ENCODE data around the gene CD274. TPM values are rescaled to one million over a fixed set of nuclear protein-coding genes. Genes with fewer than 3 reads are reported as not detected.
"Not testable (repeated sequence)": the region's sequence is repeated elsewhere in the genome, so short reads cannot be mapped to it uniquely, and the experiment has no call there.

CD274 gene
- total RNA-seq, 1 experiment from 2014 or later = not detected

DNA sequence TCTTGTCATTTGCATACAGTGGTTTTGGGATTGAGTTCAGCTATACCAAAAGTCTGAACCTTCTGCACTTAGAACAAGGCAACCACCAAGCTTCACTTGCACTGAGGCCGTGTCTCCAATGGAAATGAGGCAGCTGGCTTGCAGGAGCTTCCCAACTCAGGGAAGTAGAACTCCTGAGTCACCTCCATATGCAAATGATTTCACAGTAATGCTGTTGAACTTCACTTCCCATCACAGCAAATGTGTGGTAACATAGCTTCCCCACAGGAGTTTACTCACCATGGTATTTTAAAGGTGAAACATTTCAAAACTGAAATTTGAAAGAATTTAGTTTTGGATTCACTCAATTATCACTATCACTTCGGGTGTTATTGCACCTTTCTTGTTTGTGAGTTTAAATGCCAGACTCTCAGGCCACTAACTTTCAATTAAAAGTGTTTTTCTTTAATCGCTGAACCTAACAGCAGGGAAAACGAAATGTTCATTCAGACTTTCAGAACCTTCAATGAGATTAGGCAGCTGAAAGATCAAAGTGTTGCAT, 9.0 kb downstream of the CD274 start:
- no peak for DNase-seq (ENCODE audit: low spot score)
- in situ Hi-C loops (cut with HindIII; ENCODE audit: low sequenced_read_pairs) = no loop called here

DNA sequence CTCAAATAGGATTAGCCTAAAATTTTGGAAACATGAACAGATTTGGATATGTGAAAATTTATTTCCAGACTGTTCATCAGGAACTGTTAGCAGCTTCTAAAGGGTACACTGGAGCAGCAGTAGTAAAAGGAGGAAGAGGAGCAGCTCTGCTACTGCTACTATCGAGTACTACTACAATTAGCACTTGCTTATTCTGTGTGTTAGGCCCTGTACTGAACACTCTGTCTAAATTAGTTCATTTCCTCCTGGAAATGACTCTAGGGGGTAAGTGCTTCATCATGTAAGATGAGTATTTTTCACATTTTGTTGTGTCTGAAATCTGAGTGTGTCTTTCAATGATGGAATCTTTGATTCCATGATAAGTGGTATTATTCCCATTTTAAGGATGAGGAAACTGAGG, 9.8 kb downstream of the CD274 start:
- in situ Hi-C loops (cut with HindIII; ENCODE audit: low sequenced_read_pairs) = no loop called here
- no peak for DNase-seq (ENCODE audit: low spot score)

- DNase-seq (ENCODE audit: low spot score); in situ Hi-C loops (cut with HindIII; ENCODE audit: low sequenced_read_pairs): not testable (repeated sequence)
Measured at GRCh38 chr9:5464831-5465330, 14.5 kb downstream of the CD274 start.

DNA sequence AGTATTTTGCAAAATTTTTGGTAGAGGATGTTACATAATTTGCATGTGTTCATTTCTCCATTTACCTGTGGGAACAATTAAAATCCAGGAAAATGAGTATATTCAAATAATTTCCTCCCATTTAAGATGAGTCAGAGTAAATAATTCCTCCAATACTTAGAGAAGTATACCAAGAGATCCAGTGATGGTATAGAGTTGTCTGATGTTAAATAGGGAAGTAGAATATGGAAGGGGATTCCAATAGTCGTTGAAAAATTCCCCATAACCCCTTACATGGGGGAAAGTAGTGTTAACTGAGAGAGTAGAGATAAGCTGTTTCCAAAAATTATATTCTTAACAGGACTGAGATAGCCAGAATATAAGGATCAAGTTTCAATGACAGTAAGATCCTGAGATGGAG, 15.7 kb downstream of the CD274 start:
- in situ Hi-C loops (cut with HindIII; ENCODE audit: low sequenced_read_pairs) = no loop called here
- no peak for DNase-seq (ENCODE audit: low spot score)

DNA sequence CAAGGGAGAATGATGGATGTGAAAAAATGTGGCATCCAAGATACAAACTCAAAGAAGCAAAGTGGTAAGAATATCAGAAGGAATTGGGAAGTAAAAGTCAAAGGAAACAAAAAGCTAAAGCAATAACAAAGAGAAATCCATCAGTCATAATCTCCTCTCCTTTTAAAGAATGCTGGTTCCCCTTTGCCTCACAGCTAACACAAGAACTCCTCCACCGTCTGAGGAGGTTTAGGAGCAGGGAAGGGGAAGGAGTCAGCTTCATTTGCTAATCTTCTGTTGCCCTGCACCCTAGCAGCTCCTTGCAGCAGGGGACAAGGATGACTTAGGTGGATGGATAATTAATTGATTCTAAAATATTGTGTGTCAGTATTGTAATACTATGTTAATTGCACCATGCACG, 16.4 kb downstream of the CD274 start:
- no peak for DNase-seq (ENCODE audit: low spot score)
- in situ Hi-C loops (cut with HindIII; ENCODE audit: low sequenced_read_pairs) = no loop called here

GRCh38 chr9:5468850-5469249, 18.5 kb downstream of the CD274 start:
- in situ Hi-C loops (cut with HindIII; ENCODE audit: low sequenced_read_pairs) = no loop called here
- DNase-seq (ENCODE audit: low spot score) = no peak

DNA sequence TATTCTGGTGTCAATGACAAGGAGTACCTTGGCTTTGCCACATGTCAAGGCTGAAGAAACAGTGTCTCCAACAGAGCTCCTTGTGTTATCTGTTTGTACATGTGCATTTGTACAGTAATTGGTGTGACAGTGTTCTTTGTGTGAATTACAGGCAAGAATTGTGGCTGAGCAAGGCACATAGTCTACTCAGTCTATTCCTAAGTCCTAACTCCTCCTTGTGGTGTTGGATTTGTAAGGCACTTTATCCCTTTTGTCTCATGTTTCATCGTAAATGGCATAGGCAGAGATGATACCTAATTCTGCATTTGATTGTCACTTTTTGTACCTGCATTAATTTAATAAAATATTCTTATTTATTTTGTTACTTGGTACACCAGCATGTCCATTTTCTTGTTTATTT, 19.8 kb downstream of the CD274 start:
- DNase-seq (ENCODE audit: low spot score) = no peak
- in situ Hi-C loops (cut with HindIII; ENCODE audit: low sequenced_read_pairs) = no loop called here

DNA sequence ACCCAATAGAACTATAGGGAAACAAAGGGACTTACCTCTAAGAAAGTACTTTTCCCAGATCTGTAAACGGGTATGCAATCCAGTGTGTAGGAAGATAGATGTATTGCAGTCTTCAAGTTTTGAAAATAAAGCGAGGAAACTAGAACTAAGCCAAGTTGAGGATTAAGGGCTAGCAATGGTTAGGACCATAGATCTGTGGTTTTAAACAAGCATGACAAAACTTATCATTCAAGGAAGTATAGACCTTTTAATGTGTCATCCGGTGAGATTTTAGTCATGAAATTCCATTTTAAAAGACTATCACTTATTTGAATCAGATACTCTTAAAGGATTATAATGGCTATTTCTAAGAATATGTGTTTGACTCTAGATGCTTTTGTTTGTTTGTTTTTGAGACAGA, 20.5 kb downstream of the CD274 start:
- DNase-seq (ENCODE audit: low spot score) = no peak
- in situ Hi-C loops (cut with HindIII; ENCODE audit: low sequenced_read_pairs) = no loop called here

GRCh38 chr9:5475611-5476010, 25.3 kb downstream of the CD274 start:
- DNase-seq (ENCODE audit: low spot score); in situ Hi-C loops (cut with HindIII; ENCODE audit: low sequenced_read_pairs): not testable (repeated sequence)

DNA sequence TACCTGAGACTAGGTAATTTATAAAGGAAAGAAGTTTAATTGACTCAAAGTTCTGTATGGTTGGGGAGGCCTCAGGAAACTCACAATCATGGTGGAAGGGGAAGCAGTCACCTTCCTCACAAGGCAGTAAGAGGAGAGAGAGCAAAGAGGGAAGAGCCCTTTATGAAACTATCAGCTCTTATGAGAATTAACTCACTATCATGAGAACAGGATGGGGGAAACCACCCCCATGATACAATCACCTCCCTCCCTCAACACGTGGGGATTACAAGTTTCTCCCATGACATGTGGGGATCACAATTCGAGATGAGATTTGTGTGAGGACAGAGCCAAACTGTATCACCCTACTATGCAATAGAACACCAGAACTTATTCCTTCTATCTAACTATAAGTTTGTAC, 27.9 kb downstream of the CD274 start:
- in situ Hi-C loops (cut with HindIII; ENCODE audit: low sequenced_read_pairs) = no loop called here
- no peak for DNase-seq (ENCODE audit: low spot score)

GRCh38 chr9:5479994-5480694, 29.8 kb downstream of the CD274 start:
- DNase-seq (ENCODE audit: low spot score) = no peak
- in situ Hi-C loops (cut with HindIII; ENCODE audit: low sequenced_read_pairs) = no loop called here

DNA sequence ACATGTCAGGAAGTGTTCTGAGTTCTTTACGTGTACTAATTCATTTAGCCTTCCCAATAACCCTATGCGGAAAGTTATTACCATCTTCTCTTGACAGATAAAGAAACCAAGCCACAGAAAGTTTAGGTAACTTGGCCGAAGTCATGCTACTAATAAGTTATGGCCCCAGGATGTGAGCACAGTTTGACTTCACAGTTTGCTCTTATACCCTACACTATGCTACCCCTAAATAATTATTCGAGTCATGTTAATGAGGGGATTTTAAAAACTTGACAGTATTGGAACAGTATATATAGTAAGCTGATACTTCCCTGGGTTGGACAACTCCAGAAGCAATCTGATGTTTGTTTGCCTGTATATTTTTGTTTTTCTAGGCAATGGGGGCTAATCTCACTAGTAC, 30.6 kb downstream of the CD274 start:
- in situ Hi-C loops (cut with HindIII; ENCODE audit: low sequenced_read_pairs) = no loop called here
- no peak for DNase-seq (ENCODE audit: low spot score)

DNA sequence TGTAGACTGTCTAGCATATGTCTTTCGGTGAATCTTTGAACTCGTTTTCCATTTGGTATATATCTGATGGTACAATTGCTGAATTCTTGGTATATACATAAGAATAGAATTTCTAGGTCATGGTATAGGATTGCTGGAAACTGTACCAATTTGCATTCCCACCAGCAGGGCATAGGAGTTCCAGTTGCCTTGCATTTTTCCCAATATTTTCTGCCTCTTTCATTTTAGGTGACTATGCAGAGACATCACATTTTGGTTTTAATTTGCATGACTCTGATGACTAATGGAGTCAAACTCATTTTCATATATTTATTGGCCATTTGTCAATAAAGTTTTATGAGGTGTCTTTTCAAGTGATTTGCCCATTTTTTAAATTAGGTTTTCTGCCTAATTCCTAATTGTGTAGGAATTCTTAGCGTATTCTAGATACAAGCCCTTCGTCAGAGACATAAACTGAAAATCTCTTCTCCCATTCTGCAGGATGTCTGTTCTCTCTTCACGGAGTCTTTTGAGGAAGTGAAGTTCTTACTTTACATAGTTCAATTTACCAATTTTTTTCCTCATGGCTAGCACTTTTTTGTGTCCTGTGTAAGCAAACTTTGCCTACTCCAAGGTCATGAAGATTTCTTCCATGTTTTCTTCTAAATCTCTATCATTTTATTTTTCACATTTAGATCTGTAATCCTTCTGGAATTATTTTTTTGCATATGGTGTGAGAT, 31.1 kb downstream of the CD274 start:
- in situ Hi-C loops (cut with HindIII; ENCODE audit: low sequenced_read_pairs) = no loop called here
- no peak for DNase-seq (ENCODE audit: low spot score)

- in situ Hi-C loops (cut with HindIII; ENCODE audit: low sequenced_read_pairs) = no loop called here
- no peak for DNase-seq (ENCODE audit: low spot score)
Measured at GRCh38 chr9:5482194-5482593, 31.9 kb downstream of the CD274 start.

- DNase-seq (ENCODE audit: low spot score) = no peak
- in situ Hi-C loops (cut with HindIII; ENCODE audit: low sequenced_read_pairs) = no loop called here
Measured at GRCh38 chr9:5483306-5483705, 33.0 kb downstream of the CD274 start.

DNA sequence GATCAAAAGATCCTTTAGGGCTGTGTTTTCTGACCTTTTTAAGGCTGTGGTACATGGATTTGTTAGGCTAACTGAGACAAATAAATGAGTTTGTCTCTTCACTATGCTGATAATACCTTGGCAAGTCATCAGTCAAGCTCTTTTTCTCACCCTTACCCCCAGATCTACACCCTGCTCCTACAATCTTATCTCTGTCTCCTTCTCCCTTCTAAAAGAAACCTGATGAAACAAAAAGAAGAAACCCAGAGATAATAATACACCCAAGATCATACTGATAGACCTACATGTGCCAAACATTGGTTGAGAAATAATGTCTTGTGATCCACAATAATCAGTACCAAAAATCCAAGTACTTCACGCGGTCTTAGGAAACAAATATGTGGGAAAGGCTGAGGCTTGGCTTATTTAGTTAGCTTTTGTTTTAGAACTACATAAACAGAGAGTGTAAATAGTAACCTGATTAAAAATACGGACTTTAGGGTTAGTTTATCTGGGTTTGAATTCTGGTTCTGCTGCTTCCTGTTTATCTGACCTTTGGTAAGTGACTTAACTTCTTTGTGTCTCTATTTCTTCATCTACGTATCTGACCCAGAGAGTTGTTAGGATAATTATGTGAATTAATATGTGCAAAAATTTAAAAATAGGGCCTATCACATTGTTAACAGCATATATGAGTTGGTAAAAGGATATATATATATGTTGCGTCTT, 35.2 kb downstream of the CD274 start:
- no peak for DNase-seq (ENCODE audit: low spot score)
- in situ Hi-C loops (cut with HindIII; ENCODE audit: low sequenced_read_pairs) = no loop called here

DNA sequence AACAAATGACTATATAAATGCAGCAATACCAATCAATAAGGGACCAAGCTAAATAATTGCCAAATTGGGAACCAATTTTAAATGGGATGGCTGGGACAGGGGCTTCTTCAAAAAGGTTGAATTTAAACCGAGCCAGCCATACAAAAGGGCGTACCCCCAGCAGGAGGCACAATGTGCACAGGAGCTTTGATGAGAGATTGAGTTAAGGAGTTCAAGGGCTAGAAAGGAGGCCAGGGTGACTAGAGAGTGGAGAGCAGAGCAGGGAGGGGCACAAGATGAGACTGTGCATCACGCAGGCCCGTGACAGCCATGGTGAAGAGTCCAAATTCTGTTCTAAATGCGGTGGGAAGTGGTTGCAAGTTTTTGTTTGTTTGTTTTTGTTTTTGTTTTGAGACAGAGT, 36.6 kb downstream of the CD274 start:
- no peak for DNase-seq (ENCODE audit: low spot score)
- in situ Hi-C loops (cut with HindIII; ENCODE audit: low sequenced_read_pairs) = no loop called here

DNA sequence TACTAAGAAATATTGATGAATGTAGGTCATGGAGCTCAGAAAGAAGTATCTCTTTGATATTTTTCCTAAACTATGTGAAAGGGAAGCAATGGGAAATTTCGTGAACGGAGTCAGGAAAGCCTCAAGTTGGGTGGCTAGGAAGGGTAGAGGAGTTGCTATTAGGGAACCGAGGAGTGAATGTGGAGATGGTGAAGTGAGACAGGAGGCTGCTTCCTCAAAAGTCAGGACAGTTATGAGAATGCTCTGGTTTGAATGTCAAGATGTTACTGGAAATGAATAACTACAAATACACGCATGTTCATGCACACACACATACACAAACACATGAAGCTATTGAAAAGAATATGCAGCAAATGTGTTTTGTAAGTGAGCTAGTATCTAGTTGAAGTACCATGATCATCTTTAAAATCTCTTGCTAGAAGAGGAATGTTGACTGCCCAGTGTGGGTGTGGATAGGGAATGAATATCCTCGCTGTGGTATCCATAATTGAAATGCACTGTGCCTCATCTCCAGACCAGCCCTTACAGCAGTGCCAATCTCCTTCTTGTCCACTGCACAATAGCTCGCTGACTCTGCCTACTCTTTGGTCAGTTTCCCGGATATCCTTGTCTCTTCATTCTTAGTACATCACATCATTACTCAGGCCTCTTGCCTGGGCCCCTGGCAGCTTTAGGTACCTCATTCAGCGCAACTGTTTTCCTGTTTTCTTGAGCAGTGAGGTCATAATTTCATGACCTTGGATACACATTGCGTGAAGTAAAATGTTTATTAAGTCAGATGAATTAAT, 38.1 kb downstream of the CD274 start:
- in situ Hi-C loops (cut with HindIII; ENCODE audit: low sequenced_read_pairs) = no loop called here
- no peak for DNase-seq (ENCODE audit: low spot score)

All from G401 (cell line).